Left lobe of liver (tissue), 2 donors: ENCODE measurements around the gene CDKAL1. TPM values are rescaled to one million over a fixed set of nuclear protein-coding genes. Genes with fewer than 3 reads are reported as not detected.

Source experiments
- ATAC-seq: fragments of 200-7000 bp; cut with Tn5 transposase; one replicate; pipeline ENCODE4 v1.9.1; 2020; ENCODE audit warnings: mild to moderate bottlenecking, moderate library complexity
- DNase-seq: peaks from one replicate; pipeline ENCODE4 v3.0.0-alpha.2; 2020; ENCODE audit warnings: low spot score
- total RNA-seq: library from RNA; stranded (reverse); gene quantifications from one replicate; pipeline ENCODE4 v1.2.1, GENCODE V29; 2021
- donor health status: DM: no; HTN: no; CAD: no; lungs with moderate emphysema.
- donor health status: DM: no; HTN: yes; CAD: no.

Gene CDKAL1
- total RNA-seq, 1 donor from 2014 or later: 5.1 TPM

DNA sequence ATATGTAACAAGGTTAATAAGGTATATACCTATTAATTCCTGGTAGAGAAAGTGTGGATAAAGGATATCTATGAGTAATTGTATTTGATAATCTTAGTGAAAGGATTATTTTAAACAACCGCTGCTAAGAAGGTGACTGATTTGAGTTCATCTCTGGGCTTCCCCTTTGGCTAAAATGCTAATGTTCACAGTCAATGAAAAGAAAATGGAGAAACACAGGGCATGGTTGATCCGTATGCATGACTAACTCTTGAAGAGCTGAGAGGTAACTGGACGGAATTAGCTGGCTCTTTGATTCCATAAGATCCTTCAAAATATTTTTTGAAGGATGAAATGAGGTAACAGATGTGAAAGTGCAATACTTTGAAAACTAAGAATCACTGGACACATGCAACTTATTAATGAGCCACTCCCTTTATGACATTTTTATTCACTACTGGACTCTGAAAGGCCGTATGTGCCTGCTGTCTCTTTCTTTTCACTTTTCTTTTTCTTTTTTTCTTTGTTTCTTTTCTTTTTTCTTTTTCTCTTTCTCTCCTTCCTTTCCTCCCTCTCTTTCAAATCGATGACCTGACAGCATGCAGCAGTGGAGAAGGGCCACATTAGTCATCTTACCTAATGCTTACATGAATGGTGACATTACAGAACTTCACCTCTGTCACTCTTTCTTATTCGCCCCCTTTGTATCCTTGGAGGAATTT lies 464.6 kb downstream of the CDKAL1 start:
- DNase-seq (no peak), ATAC-seq (no peak)

DNA sequence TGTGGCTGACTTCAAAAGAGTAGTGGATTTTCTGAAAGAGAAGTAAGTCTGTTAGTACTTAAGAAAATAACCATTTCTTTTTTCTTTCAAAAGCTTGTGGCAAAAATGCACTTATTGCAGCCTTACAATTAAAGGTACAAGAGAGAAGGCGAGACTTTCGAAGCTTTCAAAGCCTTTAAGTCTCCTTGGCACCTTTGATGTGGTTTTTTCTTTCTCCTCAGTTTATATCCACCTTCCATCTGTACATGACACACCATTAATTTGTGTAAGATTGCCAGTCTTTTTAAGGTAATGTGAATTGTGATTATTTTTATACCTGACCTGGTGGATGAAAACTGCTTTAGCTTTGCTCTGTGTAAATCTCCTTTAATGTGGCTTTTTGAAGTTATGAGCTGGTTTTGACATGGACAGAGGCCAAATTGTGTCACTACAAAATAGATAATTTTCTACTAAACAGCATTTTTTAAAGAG lies 466.1 kb downstream of the CDKAL1 start:
- ATAC-seq: no peak

DNA sequence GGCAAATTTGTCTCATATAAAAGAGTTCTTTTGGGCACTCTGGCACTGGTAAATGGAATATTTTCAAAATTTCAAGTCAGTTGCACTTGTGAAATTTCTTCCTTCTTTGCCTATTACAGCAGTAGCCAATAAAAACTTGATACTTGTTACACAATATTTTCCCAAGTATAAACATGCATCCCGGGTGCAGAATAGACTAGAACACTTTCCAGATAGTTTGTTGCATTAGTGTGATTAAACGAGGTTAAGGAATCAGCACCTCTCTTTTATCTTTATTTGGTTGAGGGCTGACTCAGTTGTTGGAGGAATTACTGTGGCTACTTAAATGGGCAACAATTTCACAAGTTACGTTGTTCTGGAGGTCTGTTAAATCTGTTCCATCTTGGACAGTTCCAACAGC lies 467.5 kb downstream of the CDKAL1 start:
- peak; percentile 60 for ATAC-seq
- no peak for DNase-seq

More for the DNA sequence above, 466.1 kb downstream of the CDKAL1 start:
- no peak for DNase-seq

DNA sequence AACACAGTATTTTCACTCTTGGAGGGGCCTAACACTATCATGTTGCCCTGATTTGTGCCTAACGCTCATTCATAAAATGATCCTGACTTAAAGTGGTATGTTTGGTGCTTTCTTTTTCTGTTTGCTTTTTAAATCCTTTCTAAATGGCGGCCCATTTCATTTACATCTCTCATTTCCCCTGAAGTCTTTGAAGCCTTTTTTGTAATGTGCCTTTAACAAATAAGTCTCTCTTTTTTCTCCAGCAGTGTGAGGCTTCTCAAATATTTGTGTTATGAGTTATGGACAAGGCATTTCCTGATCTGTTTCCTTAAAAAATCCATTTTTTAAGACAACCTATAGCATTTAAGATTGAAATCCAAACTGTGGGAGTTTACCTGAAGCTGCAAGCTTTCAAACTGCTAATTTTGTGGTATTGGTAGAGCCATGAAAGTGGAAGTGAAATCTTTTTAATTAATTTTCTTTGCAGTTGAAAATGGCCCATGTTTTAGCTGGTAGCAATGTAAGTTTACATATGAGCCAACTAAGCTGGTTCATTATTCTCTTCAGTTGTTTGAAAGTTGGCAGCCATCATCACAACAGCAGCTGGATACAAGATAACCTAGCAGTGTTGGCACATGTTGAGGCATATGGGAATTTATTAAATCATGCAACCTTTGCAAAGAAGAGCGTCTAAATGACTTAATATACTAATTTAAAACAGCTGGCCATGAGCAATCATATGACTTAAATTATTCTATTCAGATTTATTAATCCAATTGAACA lies 469.7 kb downstream of the CDKAL1 start:
- DNase-seq (no peak), ATAC-seq (no peak)

DNA sequence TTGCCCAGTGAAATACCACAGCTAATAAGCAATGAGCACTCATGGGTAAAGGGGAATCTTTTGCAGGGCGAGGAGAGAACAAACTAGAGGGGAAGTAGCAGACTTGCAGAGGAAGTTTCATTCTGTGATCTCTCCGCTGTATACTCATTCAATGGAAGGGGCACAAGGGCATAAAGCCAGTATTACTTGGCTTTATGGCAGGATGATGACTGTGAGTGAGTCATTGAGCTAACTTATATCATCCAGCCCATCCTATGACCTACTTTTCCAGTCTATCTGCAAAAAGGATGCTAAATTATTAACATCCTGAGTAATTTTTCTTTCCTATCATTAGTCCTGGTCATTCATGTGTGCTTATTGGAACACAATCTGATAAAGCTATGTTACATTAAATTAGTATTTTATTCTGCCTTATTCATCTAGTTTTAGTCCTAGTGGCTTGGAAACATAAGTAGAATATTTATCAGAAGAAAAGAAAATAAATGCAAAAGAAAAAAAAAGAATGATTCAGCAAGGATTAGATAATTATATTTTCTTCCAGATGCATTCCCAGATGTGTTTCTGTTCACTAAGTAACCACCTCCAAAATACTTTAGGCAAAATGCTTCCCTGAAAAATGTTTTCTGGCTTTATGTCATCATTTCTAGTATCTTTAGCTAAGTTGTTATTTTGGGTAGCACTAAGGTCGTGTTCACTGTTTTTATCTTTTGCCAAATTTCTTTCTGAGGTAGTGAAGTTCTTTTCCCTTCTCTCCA lies 471.7 kb downstream of the CDKAL1 start:
- DNase-seq (no peak), ATAC-seq (no peak)

DNA sequence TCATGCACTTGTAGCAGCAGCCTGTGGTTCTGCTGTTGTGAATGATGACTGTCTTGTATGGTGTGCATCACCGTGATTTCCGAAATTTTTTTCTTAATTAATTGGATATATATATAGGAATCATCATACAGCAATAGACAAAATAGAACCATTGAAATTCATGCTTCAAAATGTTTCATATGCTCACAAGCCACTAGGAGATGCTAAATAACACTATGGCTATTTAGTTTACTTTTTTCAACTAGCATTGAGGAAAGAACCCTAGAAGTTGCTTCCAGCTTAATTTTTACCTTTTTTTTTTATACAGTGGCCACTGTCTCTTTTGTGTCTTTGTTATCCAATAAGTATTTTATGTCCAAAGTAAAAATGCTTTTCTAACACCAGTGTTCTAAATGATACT lies 485.4 kb downstream of the CDKAL1 start:
- no peak for ATAC-seq
- no peak for DNase-seq

DNA sequence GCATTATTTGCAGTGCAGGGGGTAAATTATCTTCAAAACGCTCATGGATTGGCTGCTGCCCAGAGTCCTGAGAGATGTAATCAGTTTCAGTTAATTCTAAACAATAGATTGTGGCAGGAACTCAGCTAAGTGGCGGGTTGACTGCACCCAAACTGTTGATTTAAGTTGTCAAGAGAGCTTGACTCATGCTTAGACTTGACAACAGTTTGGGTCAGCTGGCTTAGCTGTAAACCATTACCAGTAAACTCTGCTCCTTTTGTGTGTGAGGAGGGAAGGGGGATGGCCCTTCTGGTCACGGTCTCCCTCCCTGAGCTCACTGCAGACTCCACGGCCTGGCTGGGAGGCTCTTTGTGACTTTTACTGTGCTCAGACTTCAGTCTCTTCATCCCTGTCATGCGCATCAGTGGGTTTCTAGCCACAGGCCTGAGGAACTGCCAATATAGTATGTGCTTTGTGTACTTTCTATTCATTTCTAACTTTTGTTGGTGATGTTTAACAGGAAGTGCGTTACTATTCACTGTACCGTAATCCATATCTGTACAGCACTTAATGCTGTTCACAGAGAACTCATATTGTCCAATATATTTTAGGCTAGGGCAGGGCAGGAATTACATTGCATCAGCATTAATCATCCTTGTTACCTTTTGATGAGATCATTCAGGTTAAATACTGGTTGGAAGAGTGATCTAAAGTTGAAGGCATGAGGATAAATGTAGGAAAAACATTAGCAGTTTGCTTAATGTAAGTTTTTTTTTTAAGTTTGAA lies 488.3 kb downstream of the CDKAL1 start:
- no peak for ATAC-seq
- no peak for DNase-seq

DNA sequence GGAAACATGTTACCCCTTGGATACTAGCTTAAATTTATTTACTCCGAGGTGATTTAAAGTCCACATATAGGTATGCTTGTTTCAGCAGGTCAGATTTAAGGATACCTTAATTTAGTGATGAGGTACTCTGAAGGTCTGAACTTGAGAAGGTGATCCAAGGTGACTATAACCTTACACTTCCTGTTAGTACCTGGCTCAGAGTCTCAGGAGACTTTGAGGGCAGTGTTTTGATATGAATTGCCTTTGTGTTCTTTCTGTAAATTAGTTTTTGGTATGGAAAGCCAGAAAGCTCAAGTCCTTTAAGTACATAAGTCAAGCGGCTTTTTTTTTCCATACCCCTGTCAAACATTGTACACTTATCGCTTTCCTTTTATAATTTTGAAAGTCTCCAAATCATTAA lies 489.0 kb downstream of the CDKAL1 start:
- DNase-seq (no peak), ATAC-seq (no peak)

DNA sequence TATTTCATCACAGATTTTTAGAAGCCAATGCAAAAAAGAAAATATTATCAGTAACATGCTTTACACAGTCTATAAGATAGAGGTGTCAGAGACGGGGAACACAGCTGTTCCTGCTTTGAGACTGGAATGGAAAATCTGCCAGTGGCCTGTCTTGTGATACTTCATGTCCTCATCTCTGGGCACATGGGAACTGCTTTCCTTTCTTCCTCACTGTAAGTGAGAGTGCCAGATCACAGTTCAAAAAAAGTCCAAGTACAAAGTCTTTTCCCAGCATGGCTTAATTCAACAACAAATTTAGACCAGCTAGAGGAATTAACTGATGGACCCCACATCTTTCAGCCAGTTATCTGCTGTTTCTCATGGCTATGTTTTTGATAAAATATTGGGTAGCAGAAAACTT lies 490.4 kb downstream of the CDKAL1 start:
- peak; percentile 71 for ATAC-seq

DNA sequence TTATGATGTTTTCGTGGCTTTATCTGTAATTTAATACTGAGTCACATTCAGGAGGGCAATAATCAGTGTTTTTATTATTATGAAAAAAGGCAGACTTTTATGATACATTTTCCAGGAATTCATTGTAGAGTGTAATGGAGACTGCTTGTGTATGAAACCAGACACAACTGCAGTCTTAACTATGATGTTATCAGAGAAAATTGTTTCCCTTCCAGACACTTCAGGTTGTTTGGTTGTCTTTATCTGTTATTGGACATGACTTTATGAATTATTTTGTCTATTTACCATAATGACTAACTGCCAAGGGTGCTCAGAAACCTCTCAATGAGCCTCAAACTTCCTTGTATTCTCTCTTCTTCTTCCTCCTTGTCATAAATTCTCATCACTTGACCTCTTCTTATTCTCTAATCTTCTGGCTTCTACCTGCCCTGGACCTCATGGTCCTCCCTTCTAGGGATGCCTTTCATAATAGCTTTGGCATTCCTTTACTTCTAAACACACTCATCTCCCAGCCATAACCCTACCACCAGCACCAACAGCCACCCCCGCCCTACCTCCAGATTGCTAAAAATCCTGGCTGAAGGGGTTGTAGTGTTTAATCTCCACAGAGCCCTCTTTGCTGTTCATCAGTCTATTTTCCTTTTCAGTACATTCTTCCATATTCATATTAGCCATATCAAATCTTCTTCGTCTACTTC lies 492.5 kb downstream of the CDKAL1 start:
- no peak for DNase-seq

More for the DNA sequence above, 490.4 kb downstream of the CDKAL1 start:
- no peak for DNase-seq

DNA sequence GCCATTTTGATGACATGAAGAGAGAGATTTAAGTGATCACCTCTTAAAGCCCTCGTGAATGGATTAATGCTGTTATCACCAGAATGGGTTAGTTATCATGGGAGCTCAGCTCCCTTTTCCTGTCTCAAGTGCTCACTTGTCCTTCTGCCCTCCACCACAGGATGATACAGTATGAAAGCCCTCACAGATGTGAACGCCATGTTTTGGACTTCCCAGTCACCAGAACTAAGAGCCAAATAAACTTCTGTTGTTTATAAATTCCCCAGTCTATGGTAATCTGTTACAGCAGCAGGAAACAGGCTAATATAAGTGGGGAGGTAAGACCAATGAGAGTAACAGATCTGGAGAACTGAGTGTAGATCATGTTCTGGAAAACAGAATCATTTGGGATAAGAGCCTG lies 493.2 kb downstream of the CDKAL1 start:
- no peak for ATAC-seq
- DNase-seq: no peak

More for the DNA sequence above, 492.5 kb downstream of the CDKAL1 start:
- no peak for ATAC-seq

DNA sequence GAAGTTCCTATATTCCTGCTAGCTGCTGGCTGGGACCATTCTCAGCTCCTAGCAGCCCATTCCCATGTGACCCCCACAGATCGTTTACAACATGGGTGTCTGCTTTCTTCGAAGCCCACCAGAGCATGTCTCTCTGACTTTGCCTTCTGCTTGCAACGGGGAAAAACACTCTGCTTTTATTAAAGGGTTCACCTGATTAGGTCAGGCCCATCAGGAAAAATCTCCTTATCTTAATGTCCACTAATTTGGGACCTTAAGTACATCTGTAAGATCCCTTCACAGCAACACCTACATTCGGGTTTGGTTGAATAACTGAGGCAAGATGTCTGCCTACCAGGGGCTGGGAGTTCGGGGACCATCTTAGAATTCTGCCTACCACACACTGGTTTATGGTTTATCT lies 496.9 kb downstream of the CDKAL1 start:
- ATAC-seq (no peak), DNase-seq (no peak)

DNA sequence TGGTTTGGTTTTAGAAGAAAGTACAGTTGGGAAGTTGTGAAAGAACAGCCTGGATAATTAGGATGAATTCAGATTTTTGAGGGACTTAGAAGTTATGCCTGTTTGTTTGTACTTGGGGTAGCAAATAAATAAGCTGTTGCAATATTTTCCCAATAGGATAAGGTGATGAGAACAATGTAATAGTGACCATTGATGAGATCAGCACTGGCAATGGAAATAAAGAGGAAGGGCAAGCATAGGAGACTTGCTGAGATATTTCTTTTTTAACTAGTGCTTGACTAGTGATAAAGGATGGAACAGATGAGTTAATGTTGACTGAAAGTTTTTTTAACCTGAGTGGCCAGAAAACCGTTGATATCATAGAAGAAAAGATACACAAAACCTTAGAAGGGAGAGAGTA lies 498.8 kb downstream of the CDKAL1 start:
- ATAC-seq (no peak), DNase-seq (no peak)

DNA sequence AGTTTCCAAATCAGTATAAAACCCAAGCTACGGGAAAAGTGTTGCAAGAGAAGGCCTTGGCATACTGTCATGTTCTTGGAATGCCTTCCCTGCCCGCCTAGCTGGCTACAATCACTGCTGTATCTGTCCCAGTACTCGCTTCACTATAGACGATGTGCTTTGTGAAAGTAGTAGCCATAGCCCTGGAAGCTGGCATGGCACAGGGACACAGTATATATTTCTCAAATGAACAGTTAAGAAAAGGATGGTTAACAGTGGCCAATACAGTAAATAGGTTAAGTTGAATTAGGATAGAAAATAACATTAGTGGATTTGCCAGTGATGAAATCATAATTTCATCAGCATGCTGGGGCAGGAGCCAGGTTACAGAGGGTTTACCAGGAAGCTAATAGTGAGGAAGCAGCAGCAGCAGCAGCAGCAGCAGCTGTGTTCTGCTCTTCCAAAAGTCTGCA lies 499.3 kb downstream of the CDKAL1 start:
- DNase-seq (no peak), ATAC-seq (peak; percentile 69)

DNA sequence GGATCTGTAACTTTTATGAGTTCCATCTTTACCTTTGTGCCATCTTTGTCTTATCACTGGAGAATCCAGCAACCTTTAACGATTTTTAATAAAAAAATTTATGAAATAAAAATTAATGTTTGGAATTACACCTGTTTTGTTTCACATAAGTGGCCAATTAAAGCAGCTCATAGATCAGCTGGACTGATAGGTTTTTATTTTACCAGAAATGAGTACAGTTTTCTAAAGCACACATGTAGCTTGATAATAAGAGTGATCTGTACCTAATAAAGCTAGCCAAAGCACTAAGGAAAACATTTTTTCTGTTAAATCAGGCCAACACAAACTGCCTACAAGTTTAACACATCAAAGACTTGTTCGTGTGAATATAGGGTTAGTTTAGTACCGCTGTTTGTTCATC lies 500.1 kb downstream of the CDKAL1 start:
- DNase-seq (no peak), ATAC-seq (no peak)

DNA sequence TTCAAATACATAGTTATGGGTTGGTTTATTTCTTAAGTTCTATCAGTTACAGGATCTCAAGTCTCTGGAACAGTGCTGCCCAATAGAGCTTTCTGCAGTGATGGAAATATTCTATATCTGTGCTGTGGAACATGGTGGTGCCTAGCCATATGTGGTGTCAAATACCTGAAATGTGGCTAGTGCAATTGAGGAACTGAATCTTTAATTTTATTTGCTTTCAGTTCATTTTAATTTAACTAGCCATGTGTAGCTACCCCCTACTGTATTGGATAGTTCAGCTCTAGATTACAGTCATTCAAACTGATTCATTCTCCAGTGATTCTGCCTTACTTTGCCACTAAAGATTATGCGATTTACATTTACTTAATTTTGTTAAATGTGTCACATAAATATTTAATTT lies 503.2 kb downstream of the CDKAL1 start:
- no peak for DNase-seq

DNA sequence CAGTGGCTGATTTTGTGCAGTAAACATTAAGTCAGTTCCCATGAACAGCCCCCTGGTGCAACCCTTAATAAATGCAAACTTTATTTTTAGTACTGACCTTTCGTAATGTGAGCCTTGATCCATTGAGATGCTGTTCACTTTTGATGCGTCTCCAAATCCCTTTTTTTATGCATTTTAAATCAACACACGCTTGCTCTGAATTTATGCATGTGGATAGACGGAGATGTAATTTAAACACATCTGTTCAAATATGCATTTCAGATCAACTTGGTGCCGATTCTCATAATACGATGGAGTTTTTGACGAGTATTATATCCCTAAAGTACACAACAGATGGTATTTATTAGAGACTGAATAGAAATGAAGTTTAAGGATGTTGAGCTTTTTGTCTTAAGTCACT lies 505.7 kb downstream of the CDKAL1 start:
- no peak for ATAC-seq

More for the DNA sequence above, 503.2 kb downstream of the CDKAL1 start:
- ATAC-seq: no peak

DNA sequence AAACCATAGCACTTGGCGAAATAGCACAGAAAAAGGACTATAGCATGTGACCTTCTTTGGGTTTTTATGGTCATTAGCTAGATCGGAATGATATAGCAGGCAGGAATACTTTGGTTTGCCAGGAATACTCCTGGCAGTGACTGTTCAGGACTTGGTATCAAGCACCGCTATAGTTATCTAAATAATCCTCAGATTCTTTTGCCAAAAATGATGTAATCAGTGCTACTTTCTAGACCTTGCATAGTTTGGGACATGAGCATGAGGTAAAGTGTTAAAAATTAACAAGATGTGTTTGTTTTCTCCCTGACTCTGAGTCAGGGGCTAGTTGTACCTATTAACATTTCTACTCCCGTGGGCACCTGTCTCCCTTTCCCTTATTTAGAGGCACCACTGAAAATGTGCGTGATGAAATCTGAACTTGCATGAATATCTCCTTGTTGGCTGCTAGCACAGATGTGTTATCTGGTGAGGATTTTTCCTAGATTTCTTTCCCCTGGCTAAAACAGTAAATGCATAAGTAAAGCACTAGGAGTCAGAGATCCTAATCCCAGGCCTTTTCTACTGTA lies 511.0 kb downstream of the CDKAL1 start:
- peak; percentile 94 for ATAC-seq
- no peak for DNase-seq

More for the DNA sequence above, 505.7 kb downstream of the CDKAL1 start:
- no peak for DNase-seq

DNA sequence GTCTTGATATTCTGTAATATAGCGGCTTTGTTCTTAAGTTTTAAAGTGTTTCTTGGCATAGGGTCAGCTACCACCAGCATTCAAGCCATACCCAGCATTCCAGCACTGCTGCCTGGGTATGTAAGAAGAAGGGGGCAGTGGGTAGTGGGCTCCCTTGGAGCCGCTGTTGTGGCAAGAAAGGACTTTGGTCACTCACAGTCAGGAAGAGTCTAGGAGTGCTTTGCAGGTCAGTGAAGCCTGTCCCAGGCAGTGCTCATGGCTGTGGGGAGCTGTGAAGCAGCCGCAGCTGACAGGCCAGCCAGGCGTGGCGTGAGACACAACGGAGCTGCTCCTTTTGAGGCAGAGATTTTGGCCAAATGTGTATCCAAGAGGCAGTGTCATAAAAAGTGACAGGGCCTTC lies 512.0 kb downstream of the CDKAL1 start:
- ATAC-seq (peak; percentile 40), DNase-seq (no peak)

DNA sequence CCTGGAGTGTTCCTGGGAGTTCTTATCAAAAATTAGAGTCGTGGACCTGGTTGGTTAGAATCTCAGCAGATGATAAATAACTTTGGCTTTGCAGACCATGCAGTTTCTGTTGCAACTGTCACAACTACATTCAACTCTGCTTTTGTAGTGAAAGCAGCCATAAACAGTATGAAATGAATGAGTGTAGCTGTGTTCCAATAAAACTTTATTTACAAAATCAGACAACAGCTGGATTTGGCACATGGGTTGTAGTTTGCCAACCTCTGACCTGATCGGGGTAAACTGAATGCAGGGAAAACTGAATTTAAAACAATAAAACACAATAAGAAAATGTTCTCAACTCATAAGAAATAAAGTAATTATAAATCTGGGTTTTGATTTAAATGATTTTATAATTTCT lies 513.8 kb downstream of the CDKAL1 start:
- no peak for DNase-seq
- ATAC-seq: no peak
